IPS DF 4.7 (cell line): ENCODE data around the gene TMED8.
"Not testable (repeated sequence)": the region's sequence is repeated elsewhere in the genome, so short reads cannot be mapped to it uniquely, and the experiment has no call there.

ENCODE experiments used
- DNase-seq: peaks from one replicate; pipeline ENCODE4 v3.0.0-alpha.2; 2013; ENCODE audit warnings: low spot score; ENCODE audit errors: extremely low read depth

Gene TMED8

DNA sequence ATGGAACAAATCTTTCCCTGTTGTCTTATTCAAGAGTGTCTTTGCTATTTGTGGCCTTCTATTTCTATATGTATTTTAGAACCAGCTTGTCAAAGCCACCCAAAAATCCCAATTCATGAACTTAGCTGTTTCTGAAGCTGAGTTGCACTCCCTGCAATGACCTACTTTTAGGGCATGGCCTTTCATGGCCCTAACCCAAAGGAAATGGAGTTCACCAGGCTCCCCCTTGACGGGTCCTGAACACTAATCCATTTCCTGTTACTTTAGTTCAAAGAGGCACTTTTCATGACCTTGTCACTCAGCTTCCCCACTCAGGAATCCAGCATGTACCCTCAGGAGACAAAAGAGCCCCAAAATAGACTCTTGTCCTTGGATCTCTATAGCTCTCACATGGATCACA, 7.6 kb downstream of the TMED8 start:
- no peak for DNase-seq

- DNase-seq = no peak
Observed at GRCh38 chr14:77364146-77364545, 12.7 kb downstream of the TMED8 start.

DNA sequence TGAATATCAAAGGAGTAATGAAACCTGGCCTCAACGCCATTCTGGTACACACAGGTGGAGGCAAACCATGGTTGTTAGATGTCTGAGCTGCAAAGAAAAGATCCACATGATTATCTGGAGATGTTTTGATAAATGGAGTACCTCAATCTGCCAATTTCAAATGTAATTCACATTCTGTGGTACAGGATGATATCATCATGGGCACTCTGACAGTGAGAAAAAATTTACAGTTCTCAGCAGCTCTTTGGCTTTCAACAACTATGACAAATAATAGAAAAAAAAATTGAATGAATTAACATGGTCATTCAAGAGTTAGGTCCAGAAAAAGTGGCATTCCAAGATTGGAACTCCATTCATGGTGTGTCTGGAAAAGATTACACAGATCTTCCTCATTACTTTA, 17.3 kb downstream of the TMED8 start:
- no peak for DNase-seq

DNA sequence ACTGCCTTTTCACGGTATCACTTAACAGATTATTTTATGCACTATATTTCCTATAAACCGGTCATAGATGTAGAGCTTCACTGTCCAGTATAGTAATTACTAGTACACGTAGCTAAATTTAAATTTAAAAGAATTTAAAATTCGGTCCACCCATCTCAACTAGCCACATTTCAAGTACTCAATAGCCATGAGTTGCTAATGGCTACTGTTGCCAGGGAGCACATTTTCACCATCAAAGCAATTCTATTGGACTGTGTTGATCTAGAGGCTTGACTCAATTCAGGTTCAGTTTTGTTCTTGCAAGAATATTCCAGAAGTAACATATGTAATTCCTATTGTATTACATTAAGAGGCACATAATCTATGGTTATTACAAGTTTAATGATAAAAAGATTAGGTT, 20.0 kb downstream of the TMED8 start:
- DNase-seq = no peak

DNA sequence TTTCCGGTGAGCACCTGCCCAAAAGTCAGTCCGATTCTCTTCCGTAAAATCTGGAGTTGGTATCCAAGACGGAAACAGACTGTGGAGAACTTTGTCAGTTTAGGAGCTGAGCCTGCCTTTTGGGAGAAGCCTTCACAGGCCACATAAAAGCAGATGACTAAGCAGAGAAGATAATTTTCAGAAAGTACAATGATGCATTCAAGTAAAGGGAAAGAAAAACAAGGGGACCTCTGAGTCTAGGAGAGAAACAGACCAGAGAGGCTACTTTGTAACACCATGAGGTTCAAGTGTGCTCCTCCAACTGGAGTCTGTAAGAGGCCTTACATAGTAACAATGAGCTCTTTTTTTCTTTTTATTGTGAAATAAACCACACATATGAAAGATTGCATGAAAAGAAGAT, 21.1 kb downstream of the TMED8 start:
- no peak for DNase-seq

DNA sequence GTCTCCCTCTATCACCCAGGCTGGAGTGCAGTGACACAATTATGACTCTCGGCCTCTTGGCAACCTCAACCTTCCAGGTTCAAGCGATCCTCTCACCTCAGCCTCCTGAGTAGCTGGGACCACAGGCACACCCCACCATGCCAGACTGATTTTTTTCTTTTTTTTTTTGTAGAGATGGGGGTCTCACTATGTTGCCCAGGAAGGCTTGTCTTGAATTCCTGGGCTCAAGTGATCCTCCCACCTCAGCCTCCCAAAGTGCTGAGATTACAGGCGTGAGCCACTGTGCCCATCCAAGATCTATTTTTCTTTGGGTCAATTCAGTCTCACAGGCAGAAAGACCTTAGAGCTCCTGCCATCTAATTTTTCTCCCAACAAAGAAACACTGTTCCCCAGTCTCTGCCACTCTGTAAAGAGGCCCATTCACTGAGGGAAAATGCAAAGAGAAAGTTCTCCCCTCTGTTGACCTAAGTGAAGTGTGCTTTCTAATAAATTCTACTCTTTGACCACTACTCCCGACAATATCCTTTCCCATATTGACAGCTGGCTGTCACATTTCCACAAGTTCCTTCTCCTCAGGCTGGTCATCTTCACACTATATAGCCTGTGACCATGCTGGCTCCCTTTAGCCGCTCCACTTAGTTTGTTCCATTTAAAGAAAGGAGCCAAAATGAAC, 23.3 kb downstream of the TMED8 start:
- DNase-seq = no peak

GRCh38 chr14:77347751-77348150, 29.1 kb downstream of the TMED8 start:
- DNase-seq = no peak

DNA sequence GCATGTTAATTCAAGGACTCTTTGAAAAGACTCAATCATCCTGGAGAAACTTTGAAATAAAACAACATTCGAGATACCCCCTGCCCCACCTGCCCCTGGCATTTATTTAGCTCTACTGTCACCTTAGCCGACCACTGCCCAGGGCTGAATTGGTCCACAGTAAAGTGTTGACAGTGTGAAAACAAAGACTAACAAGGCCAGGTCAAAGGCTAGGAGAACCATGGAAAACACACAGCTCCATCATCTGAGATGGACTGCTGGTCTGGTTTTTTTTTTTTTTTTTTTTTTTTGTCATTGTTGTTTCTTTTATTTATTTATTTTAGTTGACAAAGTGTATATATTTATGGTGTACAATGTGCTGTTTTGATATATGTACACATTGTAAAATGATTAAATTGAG, 30.4 kb downstream of the TMED8 start:
- DNase-seq = no peak

DNA sequence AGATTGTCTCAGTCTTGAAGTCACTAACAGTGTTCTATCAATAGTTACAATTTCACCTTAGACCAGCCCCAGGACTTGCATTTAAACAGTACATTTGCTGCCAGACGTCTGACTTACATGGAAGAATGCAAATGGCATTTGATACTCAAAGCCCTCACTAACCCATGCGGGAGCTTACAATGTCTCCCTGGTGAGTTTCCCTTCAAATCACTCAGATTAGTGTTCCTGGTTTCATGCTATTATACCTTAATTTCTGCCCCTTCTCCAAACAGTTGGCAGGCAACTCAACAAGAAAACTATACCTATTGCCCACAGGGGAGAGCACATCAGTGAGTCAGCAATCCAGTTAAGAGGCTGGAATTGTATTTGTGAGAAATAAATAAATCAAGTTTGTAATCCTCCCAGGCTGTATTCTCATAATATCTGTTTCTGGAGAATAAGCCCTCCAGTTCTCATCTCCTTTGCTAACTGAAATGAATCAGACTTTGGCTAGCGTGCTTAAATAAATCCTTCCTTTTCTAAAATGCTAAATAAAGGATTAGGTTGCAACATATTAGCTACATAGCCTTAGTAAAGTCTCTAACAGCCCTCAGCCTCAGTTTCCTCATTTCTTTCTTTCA, 32.4 kb downstream of the TMED8 start:
- DNase-seq = no peak

DNA sequence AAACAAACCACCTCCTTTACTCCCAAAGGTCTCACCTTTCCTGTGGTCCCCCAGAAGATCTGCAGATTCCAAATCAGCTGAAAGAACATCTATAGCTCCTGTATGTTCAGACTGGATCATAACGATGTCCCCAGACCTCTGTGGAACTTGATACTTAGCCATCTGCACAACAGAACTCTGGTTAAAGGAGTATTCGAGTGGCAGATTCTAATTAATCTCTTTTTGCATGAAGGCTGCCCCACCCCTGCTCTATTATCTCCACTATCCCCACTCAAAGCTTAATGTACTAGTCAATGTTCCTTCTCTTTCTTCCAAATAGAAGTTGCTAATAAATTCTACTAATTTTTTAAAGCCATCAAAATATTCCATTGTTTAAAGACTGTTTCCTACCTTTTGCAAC, 33.2 kb downstream of the TMED8 start:
- DNase-seq = no peak

DNA sequence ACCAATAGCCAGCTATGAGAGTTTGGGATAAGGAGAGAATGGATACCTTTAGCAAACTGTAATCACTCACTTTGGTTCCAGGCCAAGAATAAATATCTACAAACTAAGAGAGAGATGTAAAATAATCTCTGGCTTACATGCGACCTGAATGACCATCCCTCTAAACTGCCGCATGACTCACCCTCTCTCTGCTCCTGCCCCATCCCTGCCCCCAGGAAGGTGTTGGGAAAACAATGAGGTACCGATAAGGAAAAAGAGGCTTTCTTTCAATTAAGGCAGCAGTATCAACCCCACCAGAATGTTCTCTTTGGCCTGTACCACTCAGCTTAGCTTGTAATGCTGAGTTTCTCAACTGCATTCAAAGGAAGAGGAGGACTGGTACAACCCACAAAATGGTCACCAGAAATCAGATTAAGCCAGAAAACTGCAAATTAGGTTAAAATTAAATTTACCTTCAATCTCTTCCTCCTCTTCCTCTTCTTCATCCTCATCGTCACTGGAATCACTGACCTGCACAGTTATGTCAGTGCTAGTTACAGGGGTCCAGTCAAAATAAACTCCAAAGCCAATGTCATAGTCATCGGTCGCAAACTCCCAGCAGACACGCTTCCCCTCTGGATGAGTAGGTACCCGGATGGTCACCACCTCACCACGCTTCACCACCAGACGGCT, 34.0 kb downstream of the TMED8 start:
- DNase-seq = no peak

GRCh38 chr14:77340389-77340788, 36.5 kb downstream of the TMED8 start:
- no peak for DNase-seq

DNA sequence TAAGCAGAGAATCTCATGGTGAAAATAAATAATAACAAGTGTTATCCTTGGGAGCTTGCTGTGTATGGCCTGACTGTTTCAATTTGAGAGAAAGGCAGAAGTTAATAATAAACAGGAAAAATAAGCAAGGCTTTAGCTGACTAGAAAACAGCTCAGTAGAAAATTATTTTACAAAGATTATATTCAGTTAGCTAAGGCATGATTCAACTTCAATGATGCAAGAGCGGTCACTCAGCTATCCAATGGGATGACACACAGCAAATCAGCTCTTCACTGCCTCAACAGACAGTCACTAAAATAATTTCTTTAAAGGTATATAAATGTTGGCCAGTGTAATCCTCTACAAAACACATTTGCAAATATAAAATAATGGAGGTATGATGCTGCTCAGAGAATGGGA, 37.5 kb downstream of the TMED8 start:
- DNase-seq = no peak

GRCh38 chr14:77338302-77338701, 38.6 kb downstream of the TMED8 start:
- DNase-seq = no peak

- DNase-seq = no peak
Observed at GRCh38 chr14:77337880-77338279, 39.0 kb downstream of the TMED8 start.

DNA sequence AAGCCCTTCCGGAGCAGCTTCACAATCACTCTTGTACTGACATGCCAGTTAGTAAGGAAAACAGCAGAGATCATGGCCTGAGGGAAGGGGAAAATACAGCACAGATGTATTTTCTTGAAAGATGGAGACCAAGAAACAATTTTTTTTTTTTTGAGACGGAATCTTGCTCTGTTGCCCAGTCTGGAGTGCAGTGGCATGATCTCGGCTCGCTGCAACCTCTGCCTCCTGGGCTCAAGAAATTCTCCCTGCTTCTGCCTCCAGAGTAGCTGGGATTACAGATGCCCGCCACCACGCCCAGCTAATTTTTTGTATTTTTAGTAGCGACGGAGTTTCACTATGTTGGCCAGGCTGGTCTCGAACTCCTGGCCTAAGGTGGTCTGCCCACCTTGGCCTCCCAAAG, 39.6 kb downstream of the TMED8 start:
- not testable (repeated sequence) for DNase-seq

- no peak for DNase-seq
Observed at GRCh38 chr14:77335576-77335975, 41.3 kb downstream of the TMED8 start.

- no peak for DNase-seq
Observed at GRCh38 chr14:77329872-77330271, 47.0 kb downstream of the TMED8 start.

DNA sequence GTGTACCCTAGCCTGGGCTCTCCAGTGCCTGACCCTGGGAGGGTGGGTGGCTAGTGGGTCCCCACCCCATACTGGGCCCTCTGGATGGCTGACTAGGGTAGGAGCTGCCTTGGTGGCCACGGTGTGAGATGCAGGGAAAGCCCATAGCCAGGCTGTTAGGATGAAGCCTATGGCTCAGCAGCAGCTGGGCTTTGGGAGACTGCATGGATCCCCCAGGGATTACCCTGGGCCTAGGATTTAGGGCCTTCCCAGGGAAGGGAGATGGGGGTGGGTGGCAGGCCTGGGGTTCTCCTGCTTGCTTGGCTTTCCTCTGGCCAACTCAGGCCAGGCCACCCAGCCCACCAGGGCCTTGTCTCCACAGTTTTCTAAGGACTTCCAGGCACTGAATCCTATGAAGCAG, 49.8 kb downstream of the TMED8 start:
- no peak for DNase-seq

- DNase-seq = no peak
Observed at GRCh38 chr14:77325746-77326094, 51.2 kb downstream of the TMED8 start.

- DNase-seq = no peak
Observed at GRCh38 chr14:77324816-77325745, 51.8 kb downstream of the TMED8 start.

- no peak for DNase-seq
Observed at GRCh38 chr14:77324289-77324688, 52.6 kb downstream of the TMED8 start.
